GM12878 (cell line): Measurements from ENCODE around the gene NIP7. TPM values are rescaled to one million over a fixed set of nuclear protein-coding genes. Genes with fewer than 3 reads are reported as not detected.
A peak's percentile ranks its signal among the peaks of the same experiment; 100 is the strongest.

Experiments used
- ATF7 ChIP-seq: fragments of 450-650 bp; IDR thresholded peaks from 2 replicates; pipeline ENCODE4 v1.6.1; 2016; ENCODE audit warnings: low read depth, mild to moderate bottlenecking
- CREM ChIP-seq: IDR thresholded peaks from 2 replicates; pipeline ENCODE4 v1.6.1; 2014; ENCODE audit warnings: antibody characterized with exemption, low read depth
- DPF2 ChIP-seq: fragments of 450-650 bp; IDR thresholded peaks from 2 replicates; pipeline ENCODE4 v1.6.1; 2017; ENCODE audit warnings: mild to moderate bottlenecking
- NFIC ChIP-seq: IDR thresholded peaks from 2 replicates; pipeline ENCODE4 v1.6.1; 2012; ENCODE audit warnings: low read depth, mild to moderate bottlenecking, inconsistent platforms, low read length, moderate library complexity
- NR2F1 ChIP-seq: fragments of 450-650 bp; conservative IDR thresholded peaks from 2 replicates; pipeline ENCODE4 v1.6.1; 2017; ENCODE audit warnings: mild to moderate bottlenecking
- PAX8 ChIP-seq: fragments of 450-650 bp; IDR thresholded peaks from 2 replicates; pipeline ENCODE4 v1.6.1; 2017; ENCODE audit warnings: mild to moderate bottlenecking, moderate library complexity
- PML ChIP-seq: IDR thresholded peaks from 2 replicates; pipeline ENCODE4 v1.6.1; 2012; ENCODE audit warnings: low read length, inconsistent platforms
- RELA ChIP-seq: fragments of 450-650 bp; IDR thresholded peaks from 2 replicates; pipeline ENCODE4 v1.8.0; 2014; ENCODE audit warnings: borderline replicate concordance; ENCODE audit not compliant: partially characterized antibody
- RUNX3 ChIP-seq: IDR thresholded peaks from 2 replicates; pipeline ENCODE4 v1.6.1; 2012; ENCODE audit warnings: low read length, inconsistent platforms
- SREBF2 ChIP-seq: IDR thresholded peaks from 2 replicates; pipeline ENCODE4 v1.6.1; 2012; ENCODE audit warnings: mild to moderate bottlenecking, low read length
- TARDBP ChIP-seq: IDR thresholded peaks from 2 replicates; pipeline ENCODE4 v1.6.1; 2016; ENCODE audit warnings: borderline replicate concordance
- polyA plus RNA-seq, 11 experiments: library from polyadenylated mRNA; depleted of rRNA in 4 of 11; unstranded in 6 of 11; stranded (reverse) in 5 of 11; fragments of >200 nt; fragmentation: Nextera tagmentation in 4 of 11; fragmentation: Illumina TruSeq in 1 of 11; extraction: Ambion mirVana in 4 of 11; extraction: Trizol in 1 of 11; gene quantifications; 1 replicate in 1 of 11; 2 replicates in 10 of 11; pipeline versions ENCODE4 v1.2.1 to v1.2.3, GENCODE V29; 2011 to 2016; ENCODE audit warnings: inconsistent platforms in 2 of 11, missing spikeins in 2 of 11, low read depth in 1 of 11
- total RNA-seq, 4 experiments: library from RNA; depleted of rRNA in 3 of 4; stranded (reverse); fragments of >200 nt in 3 of 4; fragmentation: Illumina TruSeq in 1 of 4; extraction: Trizol in 1 of 4; gene quantifications; 2 replicates each; pipeline versions ENCODE4 v1.2.1 to v1.2.3, GENCODE V29; 2013 to 2021
- TF ChIP-seq, protein P1 (sequence below): fragments of 450-650 bp; formaldehyde crosslinking; IDR thresholded peaks from 2 replicates; pipeline ENCODE4 v1.5.0; 2022; ENCODE audit warnings: mild to moderate bottlenecking, missing genetic modification characterization
- TF ChIP-seq, protein P2 (sequence below): fragments of 450-650 bp; IDR thresholded peaks from 2 replicates; pipeline ENCODE4 v1.6.1; 2017; ENCODE audit warnings: mild to moderate bottlenecking
- TF ChIP-seq, protein P3 (sequence below): fragments of 450-650 bp; IDR thresholded peaks from 2 replicates; pipeline ENCODE4 v1.6.1; 2018; ENCODE audit warnings: mild to moderate bottlenecking, low read depth, moderate library complexity; ENCODE audit not compliant: partially characterized antibody
- TF ChIP-seq, protein P4 (sequence below): fragments of 450-650 bp; IDR thresholded peaks from 2 replicates; pipeline ENCODE4 v1.6.1; 2017; ENCODE audit warnings: mild to moderate bottlenecking, moderate library complexity
- TF ChIP-seq, protein P5 (sequence below): IDR thresholded peaks from 2 replicates; pipeline ENCODE4 v1.6.1; 2012; ENCODE audit warnings: low read depth, low read length, improper control_type of control experiment

NIP7 gene
- total and polyA plus RNA-seq, 10 of the 15 experiments (the other 5 are each of a cell fraction or from before 2014, with no cell fraction given), result 18.8 to 62.9 (median 56.7) TPM

DNA sequence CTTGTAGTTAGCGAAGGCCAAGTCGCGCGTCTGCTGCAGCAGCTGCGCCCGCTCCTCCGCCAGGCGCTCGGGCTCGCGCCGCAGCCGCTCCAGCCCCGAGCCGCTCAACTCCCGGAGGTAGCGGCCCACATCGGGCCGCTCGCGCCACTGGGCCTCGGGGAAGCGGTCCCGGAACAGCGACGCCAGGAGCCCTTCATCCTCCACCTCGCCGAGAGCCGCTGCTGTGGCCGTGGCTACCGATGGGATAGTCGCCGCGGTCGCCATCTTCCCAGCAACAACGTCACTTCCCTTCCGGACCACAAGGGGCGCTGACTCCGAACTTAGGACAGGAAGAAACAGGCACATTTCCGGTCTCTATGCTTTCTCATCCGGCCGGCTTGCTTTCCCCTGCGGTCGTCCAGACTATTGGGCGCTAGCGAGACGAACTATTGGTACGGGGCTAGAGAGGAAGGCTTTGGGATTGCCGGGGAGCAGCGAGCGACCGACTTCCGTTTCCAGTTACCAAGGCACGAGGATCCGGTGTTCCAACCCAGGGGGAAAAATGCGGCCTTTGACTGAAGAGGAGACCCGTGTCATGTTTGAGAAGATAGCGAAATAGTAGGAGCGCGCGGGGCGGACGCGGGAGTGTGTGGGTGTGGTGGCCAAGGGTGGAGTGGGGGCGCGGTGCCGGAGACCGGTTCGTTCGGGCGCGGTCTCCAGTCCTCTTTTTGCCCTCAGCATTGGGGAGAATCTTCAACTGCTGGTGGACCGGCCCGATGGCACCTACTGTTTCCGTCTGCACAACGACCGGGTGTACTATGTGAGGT is at the start of gene NIP7, which contains the start of gene COG8 (continued):
- TF ChIP-seq, protein P1, sequence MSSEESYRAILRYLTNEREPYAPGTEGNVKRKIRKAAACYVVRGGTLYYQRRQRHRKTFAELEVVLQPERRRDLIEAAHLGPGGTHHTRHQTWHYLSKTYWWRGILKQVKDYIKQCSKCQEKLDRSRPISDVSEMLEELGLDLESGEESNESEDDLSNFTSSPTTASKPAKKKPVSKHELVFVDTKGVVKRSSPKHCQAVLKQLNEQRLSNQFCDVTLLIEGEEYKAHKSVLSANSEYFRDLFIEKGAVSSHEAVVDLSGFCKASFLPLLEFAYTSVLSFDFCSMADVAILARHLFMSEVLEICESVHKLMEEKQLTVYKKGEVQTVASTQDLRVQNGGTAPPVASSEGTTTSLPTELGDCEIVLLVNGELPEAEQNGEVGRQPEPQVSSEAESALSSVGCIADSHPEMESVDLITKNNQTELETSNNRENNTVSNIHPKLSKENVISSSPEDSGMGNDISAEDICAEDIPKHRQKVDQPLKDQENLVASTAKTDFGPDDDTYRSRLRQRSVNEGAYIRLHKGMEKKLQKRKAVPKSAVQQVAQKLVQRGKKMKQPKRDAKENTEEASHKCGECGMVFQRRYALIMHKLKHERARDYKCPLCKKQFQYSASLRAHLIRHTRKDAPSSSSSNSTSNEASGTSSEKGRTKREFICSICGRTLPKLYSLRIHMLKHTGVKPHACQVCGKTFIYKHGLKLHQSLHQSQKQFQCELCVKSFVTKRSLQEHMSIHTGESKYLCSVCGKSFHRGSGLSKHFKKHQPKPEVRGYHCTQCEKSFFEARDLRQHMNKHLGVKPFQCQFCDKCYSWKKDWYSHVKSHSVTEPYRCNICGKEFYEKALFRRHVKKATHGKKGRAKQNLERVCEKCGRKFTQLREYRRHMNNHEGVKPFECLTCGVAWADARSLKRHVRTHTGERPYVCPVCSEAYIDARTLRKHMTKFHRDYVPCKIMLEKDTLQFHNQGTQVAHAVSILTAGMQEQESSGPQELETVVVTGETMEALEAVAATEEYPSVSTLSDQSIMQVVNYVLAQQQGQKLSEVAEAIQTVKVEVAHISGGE (CRISPR knock-in tag), result peak; percentile 21; the same call in 1 of the 2 replicates
- TF ChIP-seq RELA (peak; percentile 32), PAX8 (no peak), SREBF2 (peak; percentile 61; the same call in 1 of the 2 replicates), CREM (peak; percentile 97), ATF7 (peak; percentile 84), PML (peak; percentile 93), TARDBP (peak; percentile 86), RUNX3 (peak; percentile 90), DPF2 (peak; percentile 54; the same call in 1 of the 2 replicates), NR2F1 (peak; percentile 56), NFIC (no peak)
- TF ChIP-seq, protein P2, sequence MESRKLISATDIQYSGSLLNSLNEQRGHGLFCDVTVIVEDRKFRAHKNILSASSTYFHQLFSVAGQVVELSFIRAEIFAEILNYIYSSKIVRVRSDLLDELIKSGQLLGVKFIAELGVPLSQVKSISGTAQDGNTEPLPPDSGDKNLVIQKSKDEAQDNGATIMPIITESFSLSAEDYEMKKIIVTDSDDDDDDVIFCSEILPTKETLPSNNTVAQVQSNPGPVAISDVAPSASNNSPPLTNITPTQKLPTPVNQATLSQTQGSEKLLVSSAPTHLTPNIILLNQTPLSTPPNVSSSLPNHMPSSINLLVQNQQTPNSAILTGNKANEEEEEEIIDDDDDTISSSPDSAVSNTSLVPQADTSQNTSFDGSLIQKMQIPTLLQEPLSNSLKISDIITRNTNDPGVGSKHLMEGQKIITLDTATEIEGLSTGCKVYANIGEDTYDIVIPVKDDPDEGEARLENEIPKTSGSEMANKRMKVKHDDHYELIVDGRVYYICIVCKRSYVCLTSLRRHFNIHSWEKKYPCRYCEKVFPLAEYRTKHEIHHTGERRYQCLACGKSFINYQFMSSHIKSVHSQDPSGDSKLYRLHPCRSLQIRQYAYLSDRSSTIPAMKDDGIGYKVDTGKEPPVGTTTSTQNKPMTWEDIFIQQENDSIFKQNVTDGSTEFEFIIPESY, result no peak
- TF ChIP-seq, protein P3, sequence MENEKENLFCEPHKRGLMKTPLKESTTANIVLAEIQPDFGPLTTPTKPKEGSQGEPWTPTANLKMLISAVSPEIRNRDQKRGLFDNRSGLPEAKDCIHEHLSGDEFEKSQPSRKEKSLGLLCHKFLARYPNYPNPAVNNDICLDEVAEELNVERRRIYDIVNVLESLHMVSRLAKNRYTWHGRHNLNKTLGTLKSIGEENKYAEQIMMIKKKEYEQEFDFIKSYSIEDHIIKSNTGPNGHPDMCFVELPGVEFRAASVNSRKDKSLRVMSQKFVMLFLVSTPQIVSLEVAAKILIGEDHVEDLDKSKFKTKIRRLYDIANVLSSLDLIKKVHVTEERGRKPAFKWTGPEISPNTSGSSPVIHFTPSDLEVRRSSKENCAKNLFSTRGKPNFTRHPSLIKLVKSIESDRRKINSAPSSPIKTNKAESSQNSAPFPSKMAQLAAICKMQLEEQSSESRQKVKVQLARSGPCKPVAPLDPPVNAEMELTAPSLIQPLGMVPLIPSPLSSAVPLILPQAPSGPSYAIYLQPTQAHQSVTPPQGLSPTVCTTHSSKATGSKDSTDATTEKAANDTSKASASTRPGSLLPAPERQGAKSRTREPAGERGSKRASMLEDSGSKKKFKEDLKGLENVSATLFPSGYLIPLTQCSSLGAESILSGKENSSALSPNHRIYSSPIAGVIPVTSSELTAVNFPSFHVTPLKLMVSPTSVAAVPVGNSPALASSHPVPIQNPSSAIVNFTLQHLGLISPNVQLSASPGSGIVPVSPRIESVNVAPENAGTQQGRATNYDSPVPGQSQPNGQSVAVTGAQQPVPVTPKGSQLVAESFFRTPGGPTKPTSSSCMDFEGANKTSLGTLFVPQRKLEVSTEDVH, result peak; percentile 94
- TF ChIP-seq, protein P4, sequence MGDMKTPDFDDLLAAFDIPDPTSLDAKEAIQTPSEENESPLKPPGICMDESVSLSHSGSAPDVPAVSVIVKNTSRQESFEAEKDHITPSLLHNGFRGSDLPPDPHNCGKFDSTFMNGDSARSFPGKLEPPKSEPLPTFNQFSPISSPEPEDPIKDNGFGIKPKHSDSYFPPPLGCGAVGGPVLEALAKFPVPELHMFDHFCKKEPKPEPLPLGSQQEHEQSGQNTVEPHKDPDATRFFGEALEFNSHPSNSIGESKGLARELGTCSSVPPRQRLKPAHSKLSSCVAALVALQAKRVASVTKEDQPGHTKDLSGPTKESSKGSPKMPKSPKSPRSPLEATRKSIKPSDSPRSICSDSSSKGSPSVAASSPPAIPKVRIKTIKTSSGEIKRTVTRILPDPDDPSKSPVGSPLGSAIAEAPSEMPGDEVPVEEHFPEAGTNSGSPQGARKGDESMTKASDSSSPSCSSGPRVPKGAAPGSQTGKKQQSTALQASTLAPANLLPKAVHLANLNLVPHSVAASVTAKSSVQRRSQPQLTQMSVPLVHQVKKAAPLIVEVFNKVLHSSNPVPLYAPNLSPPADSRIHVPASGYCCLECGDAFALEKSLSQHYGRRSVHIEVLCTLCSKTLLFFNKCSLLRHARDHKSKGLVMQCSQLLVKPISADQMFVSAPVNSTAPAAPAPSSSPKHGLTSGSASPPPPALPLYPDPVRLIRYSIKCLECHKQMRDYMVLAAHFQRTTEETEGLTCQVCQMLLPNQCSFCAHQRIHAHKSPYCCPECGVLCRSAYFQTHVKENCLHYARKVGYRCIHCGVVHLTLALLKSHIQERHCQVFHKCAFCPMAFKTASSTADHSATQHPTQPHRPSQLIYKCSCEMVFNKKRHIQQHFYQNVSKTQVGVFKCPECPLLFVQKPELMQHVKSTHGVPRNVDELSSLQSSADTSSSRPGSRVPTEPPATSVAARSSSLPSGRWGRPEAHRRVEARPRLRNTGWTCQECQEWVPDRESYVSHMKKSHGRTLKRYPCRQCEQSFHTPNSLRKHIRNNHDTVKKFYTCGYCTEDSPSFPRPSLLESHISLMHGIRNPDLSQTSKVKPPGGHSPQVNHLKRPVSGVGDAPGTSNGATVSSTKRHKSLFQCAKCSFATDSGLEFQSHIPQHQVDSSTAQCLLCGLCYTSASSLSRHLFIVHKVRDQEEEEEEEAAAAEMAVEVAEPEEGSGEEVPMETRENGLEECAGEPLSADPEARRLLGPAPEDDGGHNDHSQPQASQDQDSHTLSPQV, result 0 out of 2 replicates have a peak, but pooled peaks have one; percentile 13
- TF ChIP-seq, protein P5, sequence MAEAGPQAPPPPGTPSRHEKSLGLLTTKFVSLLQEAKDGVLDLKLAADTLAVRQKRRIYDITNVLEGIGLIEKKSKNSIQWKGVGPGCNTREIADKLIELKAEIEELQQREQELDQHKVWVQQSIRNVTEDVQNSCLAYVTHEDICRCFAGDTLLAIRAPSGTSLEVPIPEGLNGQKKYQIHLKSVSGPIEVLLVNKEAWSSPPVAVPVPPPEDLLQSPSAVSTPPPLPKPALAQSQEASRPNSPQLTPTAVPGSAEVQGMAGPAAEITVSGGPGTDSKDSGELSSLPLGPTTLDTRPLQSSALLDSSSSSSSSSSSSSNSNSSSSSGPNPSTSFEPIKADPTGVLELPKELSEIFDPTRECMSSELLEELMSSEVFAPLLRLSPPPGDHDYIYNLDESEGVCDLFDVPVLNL, result no peak
